ENCODE results near the gene YJEFN3. TPM values are rescaled to one million over a fixed set of nuclear protein-coding genes. Genes with fewer than 3 reads are reported as not detected.

Gene YJEFN3
- total RNA-seq, 1 experiment from 2014 or later, result 25.3 TPM

GRCh38 chr19:19546751-19547162, 18.0 kb downstream of the YJEFN3 start:
- H3K9me3 ChIP-seq (ENCODE audit: control insufficient read depth in 1 of 2, insufficient read depth in 1 of 2, low read depth in 1 of 2, low read length in 2 of 2), result no peaks in the 10 kb centered on the region
- no peaks in the 10 kb centered on the region for H3K36me3 ChIP-seq (ENCODE audit: control insufficient read depth in 1 of 2, insufficient read depth in 2 of 2, low read length in 2 of 2)
- H3K79me2 ChIP-seq (ENCODE audit: insufficient read depth, low read length), result no peaks in the 10 kb centered on the region
- ChIA-PET POLR2A (no interaction called here), RAD21 (ENCODE audit: low non-redundant PET in 1 of 2, low total read pairs in 2 of 2, uncharacterized antibody in 2 of 2, unreplicated experiment in 2 of 2) (no interaction called here), CTCF (no interaction called here)
- intact Hi-C loops (cut with micrococcal nuclease), result loop anchor here (10.0 kb wide), 1 partner anchor 228 kb away; no protein-coding TSS in a partner anchor
- TF ChIP-seq MAX (IDR thresholded peaks at IDR 0.05), result no peak
- TF ChIP-seq ZBTB33 (IDR thresholded peaks at IDR 0.05; ENCODE audit: extremely low read depth, insufficient replicate concordance, low read length), result no peak
- TF ChIP-seq CTCF (IDR thresholded peaks at IDR 0.05 in 2 of 3, conservative IDR thresholded peaks at IDR 0.05 in 1 of 3; ENCODE audit: borderline replicate concordance in 1 of 3, insufficient read depth in 1 of 3, low read depth in 2 of 3, low read length in 2 of 3), result no peak
- no peak for TF ChIP-seq SRF (IDR thresholded peaks at IDR 0.05; ENCODE audit: low read depth)
- no peak for TF ChIP-seq YY1 (IDR thresholded peaks at IDR 0.05; ENCODE audit: extremely low read depth, insufficient replicate concordance, low read depth, low read length)
- TF ChIP-seq EGR1 (IDR thresholded peaks at IDR 0.05; ENCODE audit: low read depth), result no peak
- TF ChIP-seq CEBPB (IDR thresholded peaks at IDR 0.05; ENCODE audit: low read depth), result no peak
- no peak for TF ChIP-seq ZNF274 (IDR thresholded peaks at IDR 0.05; ENCODE audit: low read depth, low read length)
- TF ChIP-seq TCF7L2 (IDR thresholded peaks at IDR 0.05; ENCODE audit: borderline replicate concordance, extremely low read depth, insufficient read depth, insufficient read length), result no peak
- no peak overlapping the region for H3K9ac ChIP-seq (ENCODE audit: low read length)
- no peaks in the 10 kb centered on the region for H3K9me2 ChIP-seq (ENCODE audit: insufficient read depth)
- peaks cover under 1 to 2% of the 10 kb centered on the region in 2 experiments; a peak in 2 of 4 replicates for H3K4me1 ChIP-seq (ENCODE audit: control insufficient read depth in 1 of 2, insufficient read depth in 2 of 2, low read length in 2 of 2)
- no peak overlapping the region for H2AFZ ChIP-seq (ENCODE audit: low read depth, low read length, poor library complexity, severe bottlenecking)
- ATAC-seq (no peak), DNase-seq (ENCODE audit: low read depth, low spot score) (no peak)
- no peak overlapping the region for H3K4me3 ChIP-seq (replicated peaks in 1 of 2; ENCODE audit: low read depth in 1 of 2, low read length in 2 of 2)
- no peak overlapping the region for H3K27ac ChIP-seq (ENCODE audit: low read depth, low read length)
- no peaks in the 10 kb centered on the region for H3K27me3 ChIP-seq (ENCODE audit: insufficient read depth, low read length)
- H3K4me2 ChIP-seq (ENCODE audit: low read length), result no peak overlapping the region
- no peaks in the 10 kb centered on the region for H4K20me1 ChIP-seq (ENCODE audit: insufficient read depth)
- no TSS peak for BruUV-seq (replicated peaks)
